B cell (primary cell): ENCODE data around the gene PCGF3. TPM values are rescaled to one million over a fixed set of nuclear protein-coding genes. Genes with fewer than 3 reads are reported as not detected.

Experiments used
- ATAC-seq: fragments of 200-7000 bp; cut with Tn5 transposase; one replicate; pipeline ENCODE4 v1.10.0; 2021; ENCODE audit warnings: low read depth, mild to moderate bottlenecking, moderate number of reproducible peaks, moderate library complexity
- CTCF ChIA-PET: fragments of 350-600 bp; sonication (Branson Sonifier 250); formaldehyde crosslinking; loops from one replicate; lab custom pipeline; 2021; ENCODE audit warnings: antibody characterized with exemption, inconsistent platforms; lab: Charles Lee
- POLR2A ChIA-PET: fragments of 350-600 bp; sonication (Branson Sonifier 250); formaldehyde crosslinking; loops from one replicate; lab custom pipeline; 2021; ENCODE audit warnings: antibody characterized with exemption; lab: Charles Lee
- DNase-seq: peaks from one replicate; pipeline ENCODE4 v3.0.0; 2013
- H2AFZ ChIP-seq: 2 replicates; pipeline ENCODE4 v1.6.1; 2012; ENCODE audit warnings: mild to moderate bottlenecking, low read depth, low read length; ENCODE audit not compliant: insufficient read depth, poor library complexity, severe bottlenecking
- H3K27ac ChIP-seq, 2 donors: 1 replicate in 1 of 2; 2 replicates in 1 of 2; pipeline ENCODE4 v1.5.1; 2012 to 2013; ENCODE audit warnings: low read length in 2 of 2, mild to moderate bottlenecking in 2 of 2, moderate library complexity in 1 of 2
- H3K27me3 ChIP-seq, 4 experiments: fragments of 200-600 bp in 1 of 4; sonication (generic) in 1 of 4; replicated peaks in 1 of 4; 1 replicate in 2 of 4; 2 replicates in 2 of 4; pipeline versions ENCODE4 v1.6.1 to v1.7.0; 2013 to 2016; ENCODE audit warnings: low read length in 3 of 4, mild to moderate bottlenecking in 2 of 4, mixed read lengths in 1 of 4, moderate library complexity in 1 of 4; ENCODE audit not compliant: insufficient read depth in 4 of 4, control insufficient read depth in 3 of 4; ENCODE audit errors: control extremely low read depth in 1 of 4
- H3K36me3 ChIP-seq, 2 experiments: replicated peaks in 1 of 2; 1 replicate in 1 of 2; 2 replicates in 1 of 2; pipeline versions ENCODE4 v1.6.1 to v1.7.1; 2013; ENCODE audit warnings: low read length in 1 of 2; ENCODE audit not compliant: insufficient read depth in 2 of 2, control insufficient read depth in 1 of 2; ENCODE audit errors: control extremely low read depth in 1 of 2, extremely low read depth in 1 of 2
- H3K4me1 ChIP-seq, 2 donors: fragments of 200-600 bp in 1 of 2; sonication (generic) in 1 of 2; 1 replicate in 1 of 2; 2 replicates in 1 of 2; pipeline versions ENCODE4 v1.5.1 to v1.6.1; 2013 to 2017; ENCODE audit warnings: low read length in 2 of 2; ENCODE audit not compliant: control insufficient read depth in 2 of 2, insufficient read depth in 2 of 2
- H3K4me2 ChIP-seq: replicated peaks from 2 replicates; pipeline ENCODE3; 2012; ENCODE audit warnings: mild to moderate bottlenecking, low read depth, low read length; ENCODE audit not compliant: poor library complexity, severe bottlenecking
- H3K4me3 ChIP-seq, 5 experiments: fragments of 200-600 bp in 1 of 5; sonication (generic) in 1 of 5; 1 replicate in 3 of 5; 2 replicates in 2 of 5; pipeline versions ENCODE4 v1.5.1 to v1.7.0; 2011 to 2016; ENCODE audit warnings: low read length in 4 of 5, mild to moderate bottlenecking in 4 of 5, low read depth in 2 of 5, control low read depth in 1 of 5, moderate library complexity in 1 of 5; ENCODE audit not compliant: insufficient read depth in 1 of 5; ENCODE audit errors: control extremely low read depth in 1 of 5, extremely low read depth in 1 of 5
- H3K79me2 ChIP-seq: fragments of 200-600 bp; sonication (generic); one replicate; pipeline ENCODE4 v1.6.0; 2016; ENCODE audit warnings: low read length; ENCODE audit not compliant: control insufficient read depth, insufficient read depth
- H3K9ac ChIP-seq: fragments of 200-600 bp; sonication (generic); 2 replicates; pipeline ENCODE4 v1.6.1; 2017; ENCODE audit warnings: mild to moderate bottlenecking, low read length, moderate library complexity
- H3K9me3 ChIP-seq, 3 donors: one replicate each; pipeline versions ENCODE4 v1.6.1 to v1.7.1; 2013; ENCODE audit warnings: low read length in 2 of 3; ENCODE audit not compliant: control insufficient read depth in 2 of 3, insufficient read depth in 1 of 3; ENCODE audit errors: control extremely low read depth in 1 of 3
- H4K20me1 ChIP-seq: 2 replicates; pipeline ENCODE4 v1.6.0; 2012; ENCODE audit warnings: mild to moderate bottlenecking, low read length; ENCODE audit not compliant: insufficient read depth, control insufficient read depth, poor library complexity, severe bottlenecking
- H3K27ac Mint-ChIP-seq: one replicate; pipeline ENCODE4 v1.8.0; 2021; ENCODE audit warnings: mixed read lengths
- H3K27me3 Mint-ChIP-seq: one replicate; pipeline ENCODE4 v1.8.0; 2021; ENCODE audit warnings: mixed read lengths
- H3K4me1 Mint-ChIP-seq: one replicate; pipeline ENCODE4 v1.8.0; 2021; ENCODE audit warnings: mixed read lengths
- H3K4me3 Mint-ChIP-seq: one replicate; pipeline ENCODE4 v1.8.0; 2021; ENCODE audit warnings: mixed read lengths
- H3K9me3 Mint-ChIP-seq: one replicate; pipeline ENCODE4 v1.8.0; 2022; ENCODE audit warnings: mixed read lengths; ENCODE audit not compliant: insufficient read depth
- CTCF ChIP-seq: fragments of 200-600 bp; IDR thresholded peaks from one replicate; pipeline ENCODE4 v1.8.0; 2022; ENCODE audit warnings: antibody characterized with exemption, mild to moderate bottlenecking
- EZH2 ChIP-seq: IDR thresholded peaks from 2 replicates; pipeline ENCODE4 v1.6.1; 2012; ENCODE audit warnings: borderline replicate concordance, low read depth, mild to moderate bottlenecking, moderate library complexity, low read length; ENCODE audit not compliant: insufficient read depth, poor library complexity, severe bottlenecking
- WGBS: methylation state at CpG from one replicate; pipeline ENCODE4 v1.1.5; 2013; ENCODE audit warnings: missing lambda C conversion rate; ENCODE audit not compliant: insufficient coverage; 5-methylcytosine and 5-hydroxymethylcytosine counted together
- intact Hi-C: fragments of 100-400 bp; cut with micrococcal nuclease; formaldehyde crosslinking; loops from one replicate; pipeline ENCODE4 v1.10.0; 2022
- polyA plus RNA-seq: library from polyadenylated mRNA; depleted of rRNA; stranded (reverse); fragments of >200 nt; gene quantifications from 2 replicates; pipeline ENCODE4 v1.2.3, GENCODE V29; 2012
- total RNA-seq, 2 donors: library from RNA; stranded (reverse); fragments of 120-200 nt in 1 of 2; gene quantifications; 1 replicate in 1 of 2; 2 replicates in 1 of 2; pipeline versions ENCODE4 v1.2.3 to v1.2.4, GENCODE V29; 2013 to 2022

The PCGF3 gene
- total and polyA plus RNA-seq, 2 donors (not counting 1 experiment from before 2014, with no cell fraction given): 65.7 to 90.3 TPM

DNA sequence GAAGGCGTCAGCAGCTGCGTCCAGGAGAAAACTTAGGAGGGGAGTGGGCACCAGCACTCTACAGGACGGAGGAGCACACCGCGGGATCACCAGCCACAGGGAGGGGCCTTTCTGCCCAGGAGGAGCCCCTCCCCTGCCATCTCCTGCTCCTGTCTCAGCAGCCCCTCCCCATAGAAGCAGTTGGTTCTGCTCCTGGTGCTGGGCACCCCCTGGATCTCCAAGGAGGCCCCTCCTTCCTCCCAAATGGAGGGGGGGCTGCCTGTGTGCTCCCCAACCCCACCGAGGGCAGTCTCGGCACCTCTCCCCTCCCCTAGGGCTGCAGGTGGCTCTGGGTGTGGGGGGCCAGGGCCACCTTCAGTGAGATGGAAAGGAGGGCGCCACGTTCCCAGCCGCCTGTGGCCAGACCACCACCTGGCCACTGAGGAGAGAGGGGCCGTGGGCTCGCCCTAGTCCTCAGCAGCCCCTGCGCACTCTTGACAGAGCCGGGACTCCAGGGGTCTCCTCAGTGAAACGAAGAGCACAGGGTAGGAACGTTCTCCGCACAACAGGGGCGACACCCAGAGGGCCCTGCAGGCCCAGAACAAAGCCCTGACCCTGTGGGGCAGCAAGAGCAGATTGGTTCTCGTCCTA, 82.5 kb downstream of the PCGF3 start:
- H3K79me2 ChIP-seq: no peaks in the 10 kb centered on the region
- 89% methylated on average over 16 of the region's 19 CpGs for WGBS
- H3K9me3 ChIP-seq: peaks cover 0 to 14% (median 0%) of the 10 kb centered on the region in 3 donors
- no peak overlapping the region for H3K9ac ChIP-seq
- Mint-ChIP-seq H3K4me3 (no peak overlapping the region), H3K4me1 (peaks cover 23% of the 10 kb centered on the region), H3K9me3 (no peaks in the 10 kb centered on the region), H3K27me3 (peaks cover 36% of the 10 kb centered on the region), H3K27ac (no peak overlapping the region)
- ChIA-PET CTCF (no interaction called here), POLR2A (no interaction called here)
- no peaks in the 10 kb centered on the region for H3K36me3 ChIP-seq
- no peak overlapping the region for H3K4me3 ChIP-seq
- TF ChIP-seq CTCF (no peak), EZH2 (no peak)
- peaks cover 30 to 34% of the 10 kb centered on the region in 2 donors for H3K4me1 ChIP-seq
- H3K4me2 ChIP-seq: no peak overlapping the region
- intact Hi-C loops: no loop called here
- peaks cover 0 to 63% (median 22%) of the 10 kb centered on the region in 4 experiments for H3K27me3 ChIP-seq
- H2AFZ ChIP-seq: no peak overlapping the region
- no peak for DNase-seq
- ATAC-seq: no peak
- H3K27ac ChIP-seq: no peak overlapping the region
- no peaks in the 10 kb centered on the region for H4K20me1 ChIP-seq

- H3K27ac Mint-ChIP-seq: no peak overlapping the region
- Histone ChIP-seq H3K9ac (no peak overlapping the region), H3K27ac (no peak overlapping the region), H4K20me1 (no peaks in the 10 kb centered on the region), H3K79me2 (no peaks in the 10 kb centered on the region), H3K4me2 (no peak overlapping the region), H3K4me1 (peaks cover 36 to 40% of the 10 kb centered on the region in 2 donors), H3K36me3 (no peaks in the 10 kb centered on the region), H3K9me3 (peaks cover 0 to 19% (median 0%) of the 10 kb centered on the region in 3 donors), H3K27me3 (peaks cover 0 to 67% (median 26%) of the 10 kb centered on the region in 4 experiments), H2AFZ (no peak overlapping the region), H3K4me3 (no peak overlapping the region)
- TF ChIP-seq EZH2 (no peak), CTCF (no peak)
- DNase-seq (no peak), ATAC-seq (no peak)
- H3K27me3 Mint-ChIP-seq: peaks cover 40% of the 10 kb centered on the region
- no peak overlapping the region for H3K4me3 Mint-ChIP-seq
- 86% methylated on average over 16 of the region's 18 CpGs for WGBS
- peaks cover 26% of the 10 kb centered on the region for H3K4me1 Mint-ChIP-seq
- POLR2A ChIA-PET: no interaction called here
- CTCF ChIA-PET: no interaction called here
- intact Hi-C loops: no loop called here
- H3K9me3 Mint-ChIP-seq: no peaks in the 10 kb centered on the region
Observed at GRCh38 chr4:788636-789297, 83.1 kb downstream of the PCGF3 start.
